Suppressor macrophage treated with lipopolysaccharide for 4 hours (primary cell): Measurements from ENCODE around the gene TUBA4A.
A peak's percentile ranks its signal among the peaks of the same experiment; 100 is the strongest.

Experiments
- DNase-seq: peaks from one replicate; pipeline ENCODE4 v3.0.0-alpha.2; 2020

The TUBA4A gene

GRCh38 chr2:219229305-219230058 lies 24.2 kb downstream of the TUBA4A start, which contains the start of the genes ANKZF1 and ATG9A:
Gene ANKZF1 (plus strand): TSS chr2:219229806. CDS start chr2:219230258, 452 bp downstream.
Gene ATG9A (minus strand): TSS chr2:219229636. CDS start chr2:219228024, 1,612 bp downstream.
- DNase-seq = peak; percentile 100

- DNase-seq = no peak
Observed at GRCh38 chr2:219228911-219229304, 24.8 kb downstream of the TUBA4A start.

- no peak for DNase-seq
Observed at GRCh38 chr2:219228041-219228910, 25.4 kb downstream of the TUBA4A start.

- DNase-seq = peak; percentile 52
Observed at GRCh38 chr2:219225350-219225749, 28.4 kb downstream of the TUBA4A start.

- no peak for DNase-seq
Observed at GRCh38 chr2:219223831-219224610, 29.7 kb downstream of the TUBA4A start.

GRCh38 chr2:219221957-219222518 lies 31.7 kb downstream of the TUBA4A start:
- DNase-seq = no peak

GRCh38 chr2:219220652-219221402 lies 32.9 kb downstream of the TUBA4A start:
- DNase-seq = no peak

GRCh38 chr2:219219784-219220532 lies 33.8 kb downstream of the TUBA4A start:
- no peak for DNase-seq

GRCh38 chr2:219218732-219219701 lies 34.7 kb downstream of the TUBA4A start, which contains the start of gene ABCB6:
Gene ABCB6 (minus strand): TSS chr2:219218958. CDS start chr2:219218673, 285 bp downstream.
- DNase-seq = peak; percentile 71

GRCh38 chr2:219218217-219218731 lies 35.4 kb downstream of the TUBA4A start:
- DNase-seq = peak; percentile 29

- no peak for DNase-seq
Observed at GRCh38 chr2:219216535-219216915, 37.2 kb downstream of the TUBA4A start.

- DNase-seq = no peak
Observed at GRCh38 chr2:219215871-219216534, 37.7 kb downstream of the TUBA4A start.

GRCh38 chr2:219214786-219215185 lies 38.9 kb downstream of the TUBA4A start:
- no peak for DNase-seq

- no peak for DNase-seq
Observed at GRCh38 chr2:219214141-219214540, 39.6 kb downstream of the TUBA4A start.

- no peak for DNase-seq
Observed at GRCh38 chr2:219213486-219214071, 40.1 kb downstream of the TUBA4A start.

- no peak for DNase-seq
Observed at GRCh38 chr2:219213026-219213415, 40.7 kb downstream of the TUBA4A start.

GRCh38 chr2:219210886-219211362 lies 42.8 kb downstream of the TUBA4A start:
- no peak for DNase-seq

- DNase-seq = no peak
Observed at GRCh38 chr2:219210196-219210885, 43.4 kb downstream of the TUBA4A start.
